Muscle layer of duodenum (tissue), 2 donors: ENCODE measurements around the gene FSHR.

Source experiments
- H3K27ac ChIP-seq: one replicate; pipeline ENCODE4 v1.7.0; 2013; ENCODE audit warnings: mild to moderate bottlenecking, low read length
- H3K27me3 ChIP-seq: one replicate; pipeline ENCODE4 v1.7.0; 2013; ENCODE audit warnings: low read depth, mild to moderate bottlenecking, control low read depth, low read length
- H3K36me3 ChIP-seq, 2 donors: one replicate each; pipeline ENCODE4 v1.7.0; 2013; ENCODE audit warnings: low read length in 2 of 2, control low read depth in 1 of 2, mild to moderate bottlenecking in 1 of 2; ENCODE audit not compliant: insufficient read depth in 2 of 2, control insufficient read depth in 1 of 2
- H3K4me1 ChIP-seq, 2 donors: one replicate each; pipeline ENCODE4 v1.7.0; 2013; ENCODE audit warnings: low read length in 2 of 2, mild to moderate bottlenecking in 2 of 2, control low read depth in 1 of 2, moderate library complexity in 1 of 2; ENCODE audit not compliant: insufficient read depth in 2 of 2, control insufficient read depth in 1 of 2
- H3K4me3 ChIP-seq, 2 donors: one replicate each; pipeline ENCODE4 v1.7.0; 2013; ENCODE audit warnings: low read length in 2 of 2, low read depth in 1 of 2, mild to moderate bottlenecking in 1 of 2
- H3K9me3 ChIP-seq, 2 donors: one replicate each; pipeline ENCODE4 v1.7.0; 2013; ENCODE audit warnings: low read length in 2 of 2, control low read depth in 1 of 2, mild to moderate bottlenecking in 1 of 2; ENCODE audit not compliant: control insufficient read depth in 1 of 2
- donor health status: healthy.

Gene FSHR

GRCh38 chr2:49111006-49111405 is 43.3 kb downstream of the FSHR start:
- Histone ChIP-seq H3K36me3 (no peaks in the 10 kb centered on the region), H3K4me1 (no peaks in the 10 kb centered on the region), H3K27ac (no peak overlapping the region), H3K27me3 (no peaks in the 10 kb centered on the region), H3K9me3 (no peaks in the 10 kb centered on the region), H3K4me3 (no peak overlapping the region)

- no peaks in the 10 kb centered on the region for H3K36me3 ChIP-seq
- no peak overlapping the region for H3K4me3 ChIP-seq
- H3K27ac ChIP-seq = no peak overlapping the region
Measured at GRCh38 chr2:49110571-49110970, 43.7 kb downstream of the FSHR start.

GRCh38 chr2:49108851-49109250 is 45.5 kb downstream of the FSHR start:
- no peaks in the 10 kb centered on the region for H3K27me3 ChIP-seq
- H3K36me3 ChIP-seq = no peaks in the 10 kb centered on the region
- no peak overlapping the region for H3K27ac ChIP-seq
- no peaks in the 10 kb centered on the region for H3K4me1 ChIP-seq
- H3K9me3 ChIP-seq = no peaks in the 10 kb centered on the region
- no peak overlapping the region for H3K4me3 ChIP-seq

More at GRCh38 chr2:49110571-49110970, 43.7 kb downstream of the FSHR start:
- H3K4me1 ChIP-seq = no peaks in the 10 kb centered on the region
- H3K27me3 ChIP-seq = no peaks in the 10 kb centered on the region
- no peaks in the 10 kb centered on the region for H3K9me3 ChIP-seq

- Histone ChIP-seq H3K9me3 (no peaks in the 10 kb centered on the region), H3K36me3 (no peaks in the 10 kb centered on the region), H3K27ac (no peak overlapping the region), H3K4me1 (no peaks in the 10 kb centered on the region), H3K27me3 (no peaks in the 10 kb centered on the region), H3K4me3 (no peak overlapping the region)
Measured at GRCh38 chr2:49108436-49108835, 45.9 kb downstream of the FSHR start.

GRCh38 chr2:49105506-49105905 is 48.8 kb downstream of the FSHR start:
- Histone ChIP-seq H3K9me3 (no peaks in the 10 kb centered on the region), H3K27me3 (no peaks in the 10 kb centered on the region), H3K4me3 (no peak overlapping the region), H3K4me1 (no peaks in the 10 kb centered on the region), H3K36me3 (no peaks in the 10 kb centered on the region), H3K27ac (no peak overlapping the region)

- Histone ChIP-seq H3K4me1 (no peaks in the 10 kb centered on the region), H3K27me3 (no peaks in the 10 kb centered on the region), H3K27ac (no peak overlapping the region), H3K36me3 (no peaks in the 10 kb centered on the region), H3K4me3 (no peak overlapping the region), H3K9me3 (no peaks in the 10 kb centered on the region)
Measured at GRCh38 chr2:49102146-49102545, 52.2 kb downstream of the FSHR start.

- H3K36me3 ChIP-seq = no peaks in the 10 kb centered on the region
- no peaks in the 10 kb centered on the region for H3K4me1 ChIP-seq
- no peak overlapping the region for H3K4me3 ChIP-seq
- H3K9me3 ChIP-seq = peaks cover 0 to 3% of the 10 kb centered on the region in 2 donors
- H3K27me3 ChIP-seq = no peaks in the 10 kb centered on the region
- no peak overlapping the region for H3K27ac ChIP-seq
Measured at GRCh38 chr2:49080681-49081080, 73.6 kb downstream of the FSHR start.

- Histone ChIP-seq H3K27me3 (no peaks in the 10 kb centered on the region), H3K27ac (no peak overlapping the region), H3K36me3 (no peaks in the 10 kb centered on the region), H3K4me1 (no peaks in the 10 kb centered on the region), H3K9me3 (peaks cover 0 to 4% of the 10 kb centered on the region in 2 donors), H3K4me3 (no peak overlapping the region)
Measured at GRCh38 chr2:49070716-49071115, 83.6 kb downstream of the FSHR start.

GRCh38 chr2:49069829-49070228 is 84.5 kb downstream of the FSHR start:
- Histone ChIP-seq H3K27ac (no peak overlapping the region), H3K36me3 (no peaks in the 10 kb centered on the region)

GRCh38 chr2:49068613-49069012 is 85.7 kb downstream of the FSHR start:
- no peaks in the 10 kb centered on the region for H3K36me3 ChIP-seq
- H3K9me3 ChIP-seq = peaks cover 0 to 4% of the 10 kb centered on the region in 2 donors
- no peak overlapping the region for H3K27ac ChIP-seq
- H3K4me1 ChIP-seq = no peaks in the 10 kb centered on the region
- no peaks in the 10 kb centered on the region for H3K27me3 ChIP-seq
- H3K4me3 ChIP-seq = no peak overlapping the region

More at GRCh38 chr2:49069829-49070228, 84.5 kb downstream of the FSHR start:
- Histone ChIP-seq H3K27me3 (no peaks in the 10 kb centered on the region), H3K4me3 (no peak overlapping the region), H3K9me3 (peaks cover 0 to 4% of the 10 kb centered on the region in 2 donors), H3K4me1 (no peaks in the 10 kb centered on the region)

GRCh38 chr2:49067971-49068370 is 86.3 kb downstream of the FSHR start:
- Histone ChIP-seq H3K4me1 (no peaks in the 10 kb centered on the region), H3K9me3 (no peaks in the 10 kb centered on the region), H3K4me3 (no peak overlapping the region), H3K27me3 (no peaks in the 10 kb centered on the region), H3K27ac (no peak overlapping the region), H3K36me3 (no peaks in the 10 kb centered on the region)

GRCh38 chr2:49053156-49053555 is 101.2 kb downstream of the FSHR start:
- no peaks in the 10 kb centered on the region for H3K27me3 ChIP-seq
- no peaks in the 10 kb centered on the region for H3K36me3 ChIP-seq
- H3K4me1 ChIP-seq = no peaks in the 10 kb centered on the region
- H3K27ac ChIP-seq = no peak overlapping the region
- H3K9me3 ChIP-seq = peaks cover 0 to 4% of the 10 kb centered on the region in 2 donors
- no peak overlapping the region for H3K4me3 ChIP-seq
